Stimulated activated CD8-positive, alpha-beta memory T cell treated with anti-CD3 and anti-CD28 coated beads, Interleukin-2, amount 100 ng/mL, for 1 hour (primary cell): ENCODE data around the gene TCEA2.

Experiments used
- DNase-seq, 2 donors: peaks; one replicate each; pipeline ENCODE4 v3.0.0-alpha.2; 2020; ENCODE audit warnings: low read depth in 2 of 2

The TCEA2 gene

GRCh38 chr20:64065062-64065973 lies 2.3 kb downstream of the TCEA2 start:
- no peak for DNase-seq

- DNase-seq = peak in 1 of 2 donors; percentile 17
These were observed 3.0 kb downstream of the TCEA2 start for GRCh38 chr20:64065974-64066343.

GRCh38 chr20:64067005-64067632 lies 4.1 kb downstream of the TCEA2 start:
- DNase-seq = no peak

GRCh38 chr20:64067733-64068307 lies 4.8 kb downstream of the TCEA2 start:
- no peak for DNase-seq

- no peak for DNase-seq
These were observed 5.6 kb downstream of the TCEA2 start for GRCh38 chr20:64068386-64069208.

GRCh38 chr20:64069209-64069613 lies 6.2 kb downstream of the TCEA2 start:
- DNase-seq = no peak

GRCh38 chr20:64069614-64070243 lies 6.7 kb downstream of the TCEA2 start:
- DNase-seq = no peak

- DNase-seq = no peak
These were observed 7.4 kb downstream of the TCEA2 start for GRCh38 chr20:64070244-64070993.

GRCh38 chr20:64071341-64072332 lies 8.6 kb downstream of the TCEA2 start:
- no peak for DNase-seq

GRCh38 chr20:64072498-64073063 lies 9.6 kb downstream of the TCEA2 start:
- no peak for DNase-seq

- DNase-seq = no peak
These were observed 10.6 kb downstream of the TCEA2 start for GRCh38 chr20:64073476-64074183.

- DNase-seq = no peak
These were observed 11.3 kb downstream of the TCEA2 start for GRCh38 chr20:64074184-64074789.

- no peak for DNase-seq
These were observed 12.0 kb downstream of the TCEA2 start for GRCh38 chr20:64074963-64075362.

GRCh38 chr20:64075556-64075955 lies 12.6 kb downstream of the TCEA2 start:
- DNase-seq = no peak

GRCh38 chr20:64076061-64076997 lies 13.3 kb downstream of the TCEA2 start:
- DNase-seq = no peak

GRCh38 chr20:64077094-64077493 lies 14.1 kb downstream of the TCEA2 start:
- no peak for DNase-seq

- no peak for DNase-seq
These were observed 14.5 kb downstream of the TCEA2 start for GRCh38 chr20:64077541-64077875.
